ENCODE results near the gene LEMD3.
A peak's percentile ranks its signal among the peaks of the same experiment; 100 is the strongest.

LEMD3 gene

DNA sequence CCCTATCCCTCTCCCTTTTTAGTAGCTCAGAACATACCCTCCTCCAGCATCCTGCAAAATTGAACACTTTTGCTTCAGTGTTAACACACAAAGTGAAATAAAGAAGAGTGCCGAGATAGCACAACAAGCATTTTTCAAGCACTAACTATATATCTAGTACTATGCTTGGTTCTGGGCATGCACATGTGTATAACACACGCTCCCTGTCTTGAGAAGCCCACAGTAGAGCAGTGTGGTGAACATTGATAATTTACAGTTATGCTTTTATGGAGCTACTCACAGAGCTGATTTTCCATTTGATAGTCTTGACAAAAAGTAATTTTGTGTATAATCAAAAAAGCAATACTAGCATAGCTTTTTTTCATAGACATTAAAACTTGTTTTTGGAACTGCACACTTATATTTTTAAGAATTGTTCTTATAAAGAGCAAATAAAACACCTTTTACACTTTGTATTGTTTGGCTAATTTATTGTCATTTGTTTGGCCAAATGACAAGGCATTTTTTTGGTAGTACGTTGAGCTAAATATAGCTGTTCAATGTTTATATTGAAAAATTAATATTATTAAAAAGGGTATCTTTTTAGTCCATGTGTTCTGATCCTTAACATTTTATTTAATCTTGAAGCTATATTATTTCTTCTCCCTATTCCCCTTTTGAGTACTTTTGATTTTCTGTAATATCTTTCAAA is 39.7 kb downstream of the LEMD3 start:
- DNase-seq (ENCODE audit: low spot score): no peak

DNA sequence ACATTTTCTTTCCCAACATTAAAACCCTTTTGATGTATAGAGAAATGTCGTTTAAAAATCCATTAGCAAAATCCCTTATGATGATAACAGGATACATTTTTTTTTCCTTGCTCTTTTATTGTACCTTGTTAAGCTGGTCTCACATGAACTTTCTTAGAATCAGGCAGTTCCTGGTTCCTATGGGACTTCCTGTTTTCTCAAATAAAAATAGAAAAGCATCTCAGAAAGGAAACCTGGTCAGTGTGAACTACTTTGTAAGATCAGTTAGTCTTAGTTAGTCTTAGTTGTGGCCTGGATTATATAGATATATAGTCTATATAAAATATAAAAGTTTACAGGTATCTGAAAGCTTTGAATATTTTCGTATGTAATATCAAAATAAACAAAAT is 40.3 kb downstream of the LEMD3 start:
- no peak for DNase-seq (ENCODE audit: low spot score)

DNA sequence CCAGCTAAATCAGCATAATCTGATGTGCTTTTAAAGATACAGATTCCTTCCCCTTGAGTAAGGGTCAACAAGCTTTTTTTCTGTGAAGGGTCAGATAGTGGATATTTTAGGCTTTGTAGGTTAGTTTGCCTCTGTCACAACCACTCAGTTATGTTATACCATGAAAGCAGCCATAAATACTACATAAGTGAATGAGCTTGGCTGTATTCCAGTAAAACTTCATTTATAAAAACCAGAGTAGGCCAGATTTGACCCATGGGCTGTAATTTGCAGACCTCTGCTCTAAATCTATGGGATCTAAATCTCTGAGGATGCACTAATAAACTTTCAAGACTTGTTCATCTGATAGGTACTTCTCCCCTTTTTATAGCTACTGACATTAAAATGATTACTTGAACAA is 47.7 kb downstream of the LEMD3 start:
- no peak for DNase-seq (ENCODE audit: low spot score)

DNA sequence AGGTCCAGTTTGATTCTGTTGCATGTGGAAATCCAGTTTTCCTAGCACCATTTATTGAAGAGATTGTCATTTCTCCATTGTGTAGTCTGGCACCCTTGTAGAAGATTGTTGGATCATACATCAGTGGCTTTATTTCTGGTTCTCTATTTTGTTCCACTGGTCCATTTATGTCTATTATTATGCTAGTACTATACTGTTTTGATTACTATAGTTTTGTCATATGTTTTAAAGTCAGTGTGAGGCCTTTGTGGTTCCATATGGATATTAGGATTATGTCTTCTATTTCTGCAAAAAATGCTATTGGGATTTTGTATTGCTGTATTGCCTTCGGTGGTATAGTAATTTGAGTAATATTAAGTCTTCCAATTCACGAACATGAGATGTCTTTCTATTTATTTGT is 51.4 kb downstream of the LEMD3 start:
- DNase-seq (ENCODE audit: low spot score): no peak

DNA sequence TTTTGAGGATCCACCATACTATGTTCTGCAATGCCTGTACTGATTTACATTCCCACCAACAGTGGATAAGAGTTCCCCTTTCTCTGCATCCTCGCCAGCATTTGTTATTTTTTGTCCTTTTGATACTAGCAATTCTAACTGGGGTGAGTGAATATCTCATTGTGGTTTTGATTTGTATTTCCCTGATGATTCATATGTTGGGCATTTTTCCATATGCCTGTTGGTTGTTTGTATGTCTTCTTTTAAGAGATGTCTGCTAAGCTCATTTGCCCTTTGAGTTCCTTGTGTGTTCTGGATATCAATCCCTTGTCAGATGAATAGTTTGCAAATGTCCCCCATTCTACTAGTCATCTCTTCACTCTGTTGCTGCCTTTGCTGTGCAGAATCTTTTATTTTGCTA is 60.1 kb downstream of the LEMD3 start:
- DNase-seq (ENCODE audit: low spot score): no peak

DNA sequence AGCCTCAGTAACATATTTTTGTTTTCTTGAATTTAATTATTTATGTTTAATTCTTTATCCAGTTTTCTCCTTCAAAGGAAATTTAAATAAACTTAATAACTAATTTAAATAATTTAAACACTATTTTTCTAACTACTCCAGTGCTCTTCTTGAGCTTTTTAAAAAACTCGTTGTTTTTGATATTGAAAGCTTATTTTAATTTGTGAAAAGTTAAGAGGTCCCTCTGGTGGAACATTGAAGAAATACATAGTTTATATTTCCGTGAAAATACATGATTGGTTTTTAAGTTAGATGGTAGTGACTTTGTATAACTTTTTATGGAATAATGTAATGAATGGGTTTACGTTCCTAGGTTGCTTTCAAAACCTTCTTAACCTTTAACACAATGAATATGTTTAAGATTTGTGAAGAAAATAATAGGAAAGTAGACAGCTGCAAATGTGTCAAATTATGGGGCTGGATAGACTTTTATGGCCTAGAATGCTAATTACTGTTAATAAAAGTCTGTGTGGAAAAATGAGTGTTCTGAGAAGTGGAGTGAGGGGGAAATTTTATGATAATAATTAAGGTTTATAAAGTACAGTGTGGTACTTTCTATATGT is 63.2 kb downstream of the LEMD3 start:
- peak; percentile 24 for DNase-seq (ENCODE audit: low spot score)

DNA sequence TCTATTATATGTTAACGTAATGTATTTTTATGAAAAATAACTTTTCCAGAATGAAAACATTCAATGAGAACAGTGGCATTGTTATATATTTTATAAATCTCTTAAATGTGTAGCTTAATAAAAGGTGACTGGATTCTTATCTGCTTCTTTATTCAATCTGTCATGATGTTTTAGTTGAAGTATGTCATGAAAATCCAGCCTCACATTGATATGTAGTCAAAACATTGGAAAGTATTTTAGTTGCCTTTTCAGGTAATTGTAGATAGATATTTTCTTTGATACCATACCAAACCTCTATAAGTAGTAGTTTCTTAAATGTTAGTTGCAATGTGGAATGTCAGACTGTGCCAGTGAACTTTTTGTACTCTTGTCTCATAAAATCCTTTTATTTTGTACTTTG is 67.8 kb downstream of the LEMD3 start:
- no peak for DNase-seq (ENCODE audit: low spot score)

DNA sequence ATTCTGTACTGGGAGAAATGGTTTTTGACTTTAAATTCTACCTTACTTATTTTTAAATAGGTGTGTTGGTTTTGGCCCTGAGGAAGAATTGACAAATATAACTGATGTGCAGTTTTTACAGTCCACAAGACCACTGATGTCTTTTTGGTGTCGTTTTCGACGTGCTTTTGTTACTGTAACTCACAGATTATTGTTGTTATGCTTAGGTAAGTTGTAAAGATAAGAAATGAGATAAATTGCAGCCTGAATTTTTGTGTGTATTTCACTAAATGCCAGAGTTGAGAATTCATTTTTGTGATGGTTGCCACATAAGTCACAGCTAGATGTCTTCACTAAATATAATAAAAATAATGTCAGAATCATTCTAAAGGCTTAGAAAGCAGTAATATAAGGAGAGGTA is 69.2 kb downstream of the LEMD3 start:
- DNase-seq (ENCODE audit: low spot score): no peak

DNA sequence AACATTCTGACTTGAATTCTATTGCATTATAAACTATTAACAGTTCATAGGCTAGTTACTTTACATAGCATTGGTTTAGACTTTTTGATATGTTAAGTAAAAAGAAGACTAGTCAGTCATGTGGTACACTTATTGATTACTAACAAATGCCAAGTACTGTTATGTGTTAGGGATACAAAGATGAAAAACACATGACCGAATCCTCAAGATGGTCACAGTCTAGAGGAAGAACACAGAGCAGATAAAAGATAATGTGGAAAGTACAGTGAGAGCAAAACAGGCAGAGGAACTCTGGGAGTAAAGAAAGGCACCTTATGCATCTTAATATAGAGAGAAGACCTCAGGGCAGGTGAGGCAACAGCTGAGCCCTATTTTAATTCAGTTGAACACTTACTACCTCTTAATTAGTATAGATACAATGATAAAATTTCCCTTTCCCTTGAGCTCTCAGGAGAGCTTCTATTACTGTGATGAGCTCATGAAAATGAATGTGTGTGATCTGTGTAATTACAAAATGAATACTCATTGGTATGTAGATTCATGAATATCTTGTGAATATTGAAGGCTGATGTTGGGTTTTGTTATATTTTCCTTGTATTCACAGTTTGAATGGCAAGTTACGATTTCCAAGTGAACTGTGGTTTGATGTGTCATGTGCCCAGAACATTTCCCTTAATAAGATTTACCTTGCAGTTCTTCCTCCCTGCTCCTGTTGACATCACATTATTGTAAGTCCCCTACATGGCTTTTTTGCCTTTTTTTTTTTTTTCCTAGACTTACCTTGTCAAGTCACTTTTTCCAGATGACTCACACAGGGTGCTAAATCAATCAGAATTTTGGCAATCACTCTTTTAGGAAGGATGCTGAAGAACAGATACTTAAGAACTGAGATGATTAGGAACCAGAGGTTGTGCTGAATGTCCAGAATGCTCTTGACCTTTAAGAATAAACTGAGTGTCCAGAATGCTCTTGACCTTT is 79.6 kb downstream of the LEMD3 start:
- DNase-seq (ENCODE audit: low spot score): no peak

DNA sequence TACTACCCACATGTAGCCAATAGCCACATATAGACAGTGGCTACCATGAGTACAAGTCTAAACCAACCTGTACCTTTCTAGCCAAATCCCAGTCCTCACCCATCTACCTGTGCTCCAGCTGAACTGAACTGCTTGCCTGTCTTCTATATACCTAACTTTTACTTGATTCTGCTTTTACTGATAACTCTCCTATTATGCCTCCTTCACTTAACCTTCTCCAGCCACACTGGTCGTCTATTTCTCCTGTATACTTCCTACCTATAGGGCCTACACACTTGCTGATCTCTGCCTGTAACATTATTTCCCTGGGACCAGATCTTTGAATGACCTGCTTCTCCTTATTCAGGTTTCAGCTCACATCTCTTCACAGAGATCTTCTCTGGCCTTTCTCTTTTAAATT is 83.1 kb downstream of the LEMD3 start:
- no peak for DNase-seq (ENCODE audit: low spot score)

DNA sequence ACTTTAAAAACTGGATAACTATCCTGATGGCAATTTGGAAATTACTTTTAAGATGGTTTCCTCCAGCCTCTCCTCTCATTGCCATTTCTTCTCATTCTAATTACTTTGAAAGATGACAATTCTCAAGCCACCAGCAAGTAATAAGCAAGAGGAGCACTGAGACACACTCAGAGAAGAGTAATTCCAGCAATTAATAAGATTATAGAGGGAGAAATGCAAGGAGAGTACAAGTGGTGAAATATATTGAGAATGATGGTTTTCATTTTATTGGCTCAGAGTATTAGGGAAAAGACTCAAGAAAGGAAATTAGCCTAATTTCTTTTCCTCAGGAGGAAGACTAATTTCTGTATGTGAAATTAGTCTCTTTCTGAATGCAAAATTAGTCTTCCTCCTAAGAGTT is 88.6 kb downstream of the LEMD3 start:
- no peak for DNase-seq (ENCODE audit: low spot score)

DNA sequence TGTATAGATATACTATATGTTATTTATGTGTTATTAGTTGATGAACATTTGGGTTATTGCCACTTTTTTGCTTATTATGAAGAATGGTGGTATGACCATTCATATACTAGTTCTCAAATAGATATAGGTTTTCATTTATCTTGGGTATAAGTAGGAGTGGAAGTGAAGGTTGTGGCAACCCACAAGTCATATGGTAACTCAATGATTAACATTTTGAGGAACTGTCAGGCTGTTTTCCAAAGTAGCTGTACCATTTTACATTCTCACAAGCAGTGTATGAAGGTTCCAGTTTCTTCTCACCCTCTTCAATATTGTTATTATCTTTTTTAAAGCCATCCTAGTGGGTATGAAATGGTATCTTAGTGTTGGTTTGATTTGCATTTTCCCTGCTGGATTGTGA is 90.1 kb downstream of the LEMD3 start:
- no peak for DNase-seq (ENCODE audit: low spot score)

DNA sequence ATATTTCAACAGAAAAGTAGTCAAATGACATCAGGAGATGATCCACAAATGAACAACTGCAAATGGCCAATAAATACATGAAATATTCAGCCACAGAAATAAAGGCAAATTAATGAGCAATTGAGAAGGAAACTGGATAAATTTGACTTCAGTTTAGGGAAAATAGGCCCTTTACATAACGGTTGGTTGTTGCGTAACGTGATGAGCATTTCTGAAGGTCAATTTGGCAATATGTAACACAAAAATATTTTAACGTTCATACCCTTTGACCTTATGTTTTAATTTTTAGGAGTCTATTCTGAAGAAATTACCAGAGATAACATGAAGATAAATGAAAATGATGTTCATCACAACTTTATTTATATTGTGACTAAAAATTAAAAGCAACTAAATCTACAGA is 94.4 kb downstream of the LEMD3 start:
- no peak for DNase-seq (ENCODE audit: low spot score)

DNA sequence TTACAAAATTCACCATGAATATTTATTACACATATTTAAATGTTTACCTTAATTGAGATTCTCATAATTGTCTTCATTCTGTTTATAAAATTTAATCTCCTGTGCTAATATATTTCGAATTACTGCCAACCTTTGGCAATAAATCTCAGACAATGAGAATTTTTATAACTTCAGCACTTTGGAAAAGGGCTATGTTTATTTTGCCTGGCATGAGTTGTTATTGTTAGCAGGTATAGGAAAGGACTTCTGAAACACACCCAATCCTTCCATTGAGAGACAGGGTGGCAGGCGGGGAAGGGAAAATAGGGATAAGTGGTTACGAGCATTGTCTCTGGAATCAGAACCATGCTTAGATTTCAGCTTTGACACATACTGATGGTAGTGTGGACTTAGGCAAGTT is 97.0 kb downstream of the LEMD3 start:
- no peak for DNase-seq (ENCODE audit: low spot score)

DNA sequence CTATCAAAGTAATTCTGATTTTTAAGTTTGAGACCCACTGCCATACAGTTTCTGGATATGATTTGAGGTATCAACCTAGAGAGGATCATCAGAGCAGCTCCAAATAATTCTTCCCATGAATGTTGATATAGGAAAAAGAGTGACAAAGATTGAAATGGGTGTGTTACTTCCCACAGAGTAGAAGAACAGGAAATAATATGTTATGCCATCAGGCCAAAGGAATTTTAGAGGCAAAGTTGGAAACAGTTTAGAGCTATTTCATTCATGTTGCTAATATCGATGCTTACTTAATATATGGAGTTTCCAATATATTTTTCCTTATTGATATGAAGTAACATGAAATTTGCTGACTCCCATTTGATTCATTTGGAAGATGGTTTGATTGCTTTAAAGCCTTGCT is 100.2 kb downstream of the LEMD3 start:
- peak; percentile 13 for DNase-seq (ENCODE audit: low spot score)

DNA sequence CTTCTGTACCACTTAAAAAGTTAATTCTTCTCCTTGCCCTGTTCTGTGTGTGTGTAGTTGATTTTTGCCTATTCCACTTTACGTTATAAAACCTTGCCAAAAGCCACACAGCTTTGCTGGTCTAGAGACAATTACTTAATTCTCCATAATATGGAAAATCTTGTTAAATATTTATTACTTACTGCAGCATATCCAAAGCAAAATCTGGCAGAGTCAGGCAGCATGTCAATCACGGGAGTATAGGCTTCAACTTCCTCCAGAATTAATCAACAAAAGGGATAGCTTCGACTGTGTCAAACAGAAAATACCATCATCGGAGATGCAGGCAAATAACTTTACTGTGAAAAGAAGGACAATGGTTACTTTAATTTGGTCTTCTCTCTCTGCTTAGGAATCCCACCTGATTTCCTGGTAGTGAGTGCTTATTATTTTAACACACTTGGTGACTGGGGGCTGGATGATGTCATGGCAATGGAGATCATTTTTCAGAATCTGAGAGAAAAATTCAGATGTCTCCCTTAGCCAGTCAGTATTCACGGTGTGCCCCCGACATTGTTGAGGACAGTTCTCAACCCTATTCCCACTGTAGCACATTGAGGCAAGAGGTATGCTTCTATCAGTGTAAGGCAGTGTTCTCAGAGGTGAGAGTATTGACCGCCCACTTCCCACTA is 105.4 kb downstream of the LEMD3 start:
- DNase-seq (ENCODE audit: low spot score): no peak

DNA sequence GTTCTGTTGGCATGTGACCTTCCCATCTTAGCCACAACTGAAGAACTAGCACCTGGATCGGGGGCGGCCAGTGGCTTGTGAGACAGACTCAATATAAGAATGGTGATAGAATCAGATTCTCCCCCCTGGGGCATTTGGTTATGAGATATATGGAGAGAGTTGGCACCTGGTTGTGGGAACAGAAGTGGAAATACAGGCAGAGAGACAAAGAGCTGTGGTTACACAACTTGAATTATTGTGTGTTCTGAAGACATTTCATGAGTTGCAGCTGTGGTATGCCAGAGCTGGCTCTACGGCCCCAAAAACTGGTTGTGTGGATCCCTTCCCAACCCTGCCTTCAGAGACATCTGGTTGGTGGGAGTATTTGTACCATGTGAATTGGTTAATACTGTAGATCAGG is 106.2 kb downstream of the LEMD3 start:
- no peak for DNase-seq (ENCODE audit: low spot score)

DNA sequence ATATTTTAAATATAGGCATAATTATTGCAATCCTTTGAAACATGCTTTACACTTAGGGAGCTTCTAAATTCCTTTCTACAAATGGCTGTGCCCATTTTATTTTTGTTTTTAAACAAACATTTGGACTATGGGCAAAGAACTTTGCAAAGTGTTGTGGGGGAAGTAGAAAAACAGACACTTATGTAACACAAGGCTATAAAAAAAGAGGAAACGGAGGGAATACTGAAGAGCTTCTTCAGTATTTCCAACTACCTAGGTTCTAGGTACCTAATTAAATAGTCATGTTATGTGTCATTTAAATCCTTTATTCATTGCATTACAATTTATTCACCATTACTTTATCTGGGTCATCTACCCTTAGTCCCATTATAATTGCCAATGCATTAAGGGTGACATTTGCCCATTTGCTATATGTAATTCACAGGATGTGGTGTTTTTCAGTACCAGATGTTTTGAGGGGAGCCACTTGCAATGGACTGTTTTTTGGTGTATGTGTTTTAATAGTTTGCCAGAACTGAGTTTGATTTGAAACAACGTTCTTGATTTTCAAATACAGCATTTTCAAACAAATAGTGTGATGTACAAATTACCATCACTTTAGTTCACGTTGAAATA is 107.6 kb downstream of the LEMD3 start:
- DNase-seq (ENCODE audit: low spot score): no peak

DNA sequence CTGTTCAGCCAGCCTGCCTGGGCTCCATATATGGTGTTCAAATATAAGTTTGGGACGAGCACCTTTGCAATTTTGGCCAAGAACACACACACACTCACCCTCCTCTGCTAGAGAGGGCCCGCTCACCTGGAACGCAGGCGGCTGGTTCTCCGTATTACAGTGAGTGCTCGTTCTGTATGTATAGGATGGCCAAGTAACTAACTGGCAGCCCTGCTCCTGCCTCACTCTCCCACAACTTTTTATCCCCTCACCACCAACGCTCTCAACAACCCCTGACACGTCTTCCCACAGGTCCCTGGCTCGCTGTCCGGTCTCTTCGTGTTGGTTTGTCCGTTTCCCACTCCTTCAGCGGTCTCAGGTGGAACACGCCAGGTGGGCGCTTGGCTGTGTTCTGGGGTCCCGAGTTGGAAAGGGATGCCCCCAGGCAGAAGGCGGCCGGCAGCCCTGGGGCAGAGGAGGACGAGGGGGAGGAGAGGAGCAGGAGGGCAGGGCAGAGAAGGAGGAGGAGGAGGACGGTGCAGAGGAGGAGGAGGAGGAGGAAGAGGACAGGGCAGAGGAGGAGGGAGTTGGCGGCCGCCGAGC is 108.7 kb downstream of the LEMD3 start:
- DNase-seq (ENCODE audit: low spot score): peak; percentile 9

DNA sequence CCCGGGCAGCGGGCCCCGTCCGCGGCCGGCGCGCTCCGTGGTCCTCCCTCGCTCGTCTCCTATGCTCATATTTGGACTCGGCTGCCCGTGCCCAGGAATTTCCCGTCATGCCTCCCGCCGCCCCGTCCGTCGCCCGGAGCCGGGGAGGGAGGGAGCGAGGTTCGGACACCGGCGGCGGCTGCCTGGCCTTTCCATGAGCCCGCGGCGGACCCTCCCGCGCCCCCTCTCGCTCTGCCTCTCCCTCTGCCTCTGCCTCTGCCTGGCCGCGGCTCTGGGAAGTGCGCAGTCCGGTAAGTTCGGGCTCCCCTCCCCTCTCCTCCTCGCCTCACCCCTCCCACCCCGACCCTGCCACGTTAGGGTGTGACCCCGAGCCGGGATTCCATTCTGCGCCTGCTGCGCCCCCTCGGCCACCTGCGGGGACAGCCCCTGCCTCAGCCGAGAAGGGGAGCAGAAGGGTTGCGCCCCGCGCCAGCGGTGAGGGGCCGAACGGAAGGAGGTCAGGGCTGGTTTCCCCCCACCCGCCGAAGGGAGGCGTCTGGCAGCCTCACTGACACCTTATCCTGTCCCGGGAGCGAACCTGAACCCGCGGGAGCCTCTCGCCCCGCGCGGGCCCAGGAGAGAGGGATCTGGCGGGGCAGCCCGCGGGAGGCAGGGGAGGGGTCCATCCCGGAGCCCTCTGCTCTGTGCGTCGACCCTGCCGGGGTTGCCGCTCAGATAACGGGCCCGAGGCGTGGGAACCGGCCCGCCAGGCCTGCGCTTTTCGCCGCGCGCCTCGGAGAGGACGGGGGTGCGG is 109.4 kb downstream of the LEMD3 start, which contains the start of gene MSRB3:
Gene MSRB3 (plus strand): TSS at position 108 of the 793 bp plus-strand sequence. CDS start 29,897 bp downstream, outside the sequence.
- DNase-seq (ENCODE audit: low spot score): peak; percentile 95

Measured in AG20443 (cell line).